T-helper 17 cell (primary cell): ENCODE results near the gene PPP2R2D. TPM values are rescaled to one million over a fixed set of nuclear protein-coding genes. Genes with fewer than 3 reads are reported as not detected.
A peak's percentile ranks its signal among the peaks of the same experiment; 100 is the strongest.

Experiments
- ATAC-seq: fragments of 150-1000 bp; cut with Tn5 transposase; 2 replicates; pipeline ENCODE4 v1.10.0; 2021; ENCODE audit warnings: mild to moderate bottlenecking, moderate library complexity
- DNase-seq, 3 donors: peaks; one replicate each; pipeline versions ENCODE4 v3.0.0 to v3.0.0-alpha.2; 2020 to 2021
- H3K9me3 ChIP-seq: one replicate; pipeline ENCODE4 v1.7.0; 2013; ENCODE audit warnings: low read length, mild to moderate bottlenecking; ENCODE audit not compliant: control insufficient read depth, poor library complexity, severe bottlenecking
- H3K27ac Mint-ChIP-seq: one replicate; pipeline ENCODE4 v1.8.0; 2022; ENCODE audit warnings: mild to moderate bottlenecking, moderate library complexity, mixed read lengths
- H3K27me3 Mint-ChIP-seq: one replicate; pipeline ENCODE4 v1.8.0; 2022; ENCODE audit warnings: mixed read lengths
- H3K36me3 Mint-ChIP-seq: one replicate; pipeline ENCODE4 v1.8.0; 2022; ENCODE audit warnings: low read depth, mixed read lengths
- H3K4me1 Mint-ChIP-seq: one replicate; pipeline ENCODE4 v1.8.0; 2022; ENCODE audit warnings: mild to moderate bottlenecking, mixed read lengths
- H3K4me3 Mint-ChIP-seq: one replicate; pipeline ENCODE4 v1.8.0; 2022; ENCODE audit warnings: mild to moderate bottlenecking, moderate library complexity, mixed read lengths
- total RNA-seq, 4 donors: library from RNA in 2 of 4; stranded (reverse) in 2 of 4; gene quantifications; one replicate each; pipeline ENCODE4 v1.2.3 and lab custom pipeline; 2022 to 2026

PPP2R2D gene
- total RNA-seq, 2 donors from 2014 or later = 34.5 to 36.6 TPM

DNA sequence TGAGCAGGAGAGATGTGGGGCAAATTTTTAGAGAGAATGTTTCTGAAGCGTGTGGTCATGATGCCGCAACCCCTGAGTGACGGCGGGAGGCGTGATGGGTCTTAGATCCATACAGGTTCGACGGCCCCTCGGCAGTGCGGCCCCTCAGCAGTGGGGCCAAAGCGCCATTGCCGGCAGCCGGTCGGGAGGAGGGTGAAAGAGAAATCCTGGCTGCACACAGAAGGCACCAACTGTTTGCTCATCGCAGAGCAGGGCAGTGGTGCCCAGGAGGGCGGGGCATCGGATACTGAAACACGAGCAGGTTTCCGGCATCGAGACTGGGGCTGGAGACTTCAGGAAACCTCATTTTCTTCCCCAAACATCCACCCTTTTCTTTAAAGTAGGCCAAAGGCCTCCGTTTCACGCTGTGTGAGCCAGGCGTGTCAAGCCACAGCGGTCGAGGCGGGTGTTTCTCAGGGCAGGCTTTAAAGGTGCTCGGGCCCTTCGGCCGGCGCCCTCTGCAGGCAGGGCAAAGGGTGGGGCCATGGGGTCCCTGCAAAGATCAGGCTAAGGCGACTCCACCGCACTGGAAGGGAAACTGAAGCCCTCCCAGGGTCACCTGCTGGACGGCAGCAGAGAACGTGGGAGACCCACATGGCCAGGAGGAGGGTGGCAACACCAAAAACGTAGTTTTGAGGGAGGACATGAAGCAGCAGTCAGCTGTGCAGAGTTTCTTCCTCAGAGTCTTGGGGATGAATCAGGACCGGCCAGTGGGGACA is 42.0 kb upstream of the PPP2R2D start:
- H3K9me3 ChIP-seq = no peaks in the 10 kb centered on the region
- H3K27ac Mint-ChIP-seq = no peak overlapping the region
- ATAC-seq (no peak), DNase-seq (no peak)
- H3K36me3 Mint-ChIP-seq = no peaks in the 10 kb centered on the region
- H3K4me1 Mint-ChIP-seq = peaks cover 4% of the 10 kb centered on the region
- H3K4me3 Mint-ChIP-seq = no peak overlapping the region
- peaks cover 39% of the 10 kb centered on the region for H3K27me3 Mint-ChIP-seq

DNA sequence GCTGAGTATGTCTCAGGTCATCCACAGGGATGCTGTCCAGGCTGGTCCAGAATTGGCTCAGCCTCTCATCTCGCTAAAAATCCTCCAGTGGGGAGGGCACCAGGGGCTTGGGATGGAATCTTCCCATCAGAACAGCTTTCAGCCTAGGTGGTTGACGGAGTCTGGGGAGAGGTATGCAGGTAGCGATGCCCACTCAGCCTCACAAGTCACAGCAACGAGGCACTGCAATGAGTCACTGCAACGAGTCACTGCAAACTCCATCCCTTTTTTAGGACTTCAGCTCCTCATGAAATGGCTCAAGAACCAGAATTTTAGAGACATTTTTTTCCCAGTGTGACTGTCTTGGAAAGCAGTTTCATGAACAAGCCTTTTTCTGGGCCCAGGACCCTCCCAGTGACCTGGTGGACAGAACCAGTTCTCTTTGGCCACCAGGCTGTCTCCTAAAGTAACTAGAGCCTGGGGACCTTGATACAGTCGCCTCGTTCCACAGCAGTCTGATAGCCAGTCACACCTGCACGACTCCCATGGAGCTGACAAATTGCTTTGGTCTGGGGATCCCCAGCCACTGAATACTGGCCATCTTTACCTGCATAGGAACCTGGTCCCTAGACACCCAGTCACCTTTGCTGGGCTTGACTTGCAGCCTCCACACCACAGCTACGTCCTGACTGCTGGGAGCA is 41.3 kb upstream of the PPP2R2D start:
- H3K36me3 Mint-ChIP-seq = no peaks in the 10 kb centered on the region
- ATAC-seq (no peak), DNase-seq (no peak)
- H3K4me3 Mint-ChIP-seq = no peak overlapping the region
- H3K27me3 Mint-ChIP-seq = peaks cover 39% of the 10 kb centered on the region
- no peak overlapping the region for H3K27ac Mint-ChIP-seq
- H3K4me1 Mint-ChIP-seq = peaks cover 4% of the 10 kb centered on the region
- no peaks in the 10 kb centered on the region for H3K9me3 ChIP-seq

DNA sequence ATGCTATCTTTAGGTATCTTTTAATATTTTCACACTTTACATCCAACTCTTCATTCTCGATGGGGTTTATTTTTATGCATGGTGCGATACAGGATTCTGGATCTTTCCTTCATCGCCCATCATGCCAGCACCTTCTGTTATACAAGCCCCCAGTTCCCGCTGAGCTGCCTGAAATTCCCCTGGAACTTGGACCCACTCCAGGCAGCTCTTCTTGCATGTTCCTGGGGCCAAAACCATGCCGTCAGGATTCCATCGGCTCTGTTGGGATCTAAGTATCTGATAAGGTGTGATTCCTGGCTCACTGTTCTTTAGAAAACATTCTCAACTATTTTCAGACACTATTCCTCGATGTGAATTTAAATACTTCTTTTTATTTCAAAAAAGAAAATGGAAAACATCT is 40.5 kb upstream of the PPP2R2D start:
- H3K4me3 Mint-ChIP-seq = no peak overlapping the region

DNA sequence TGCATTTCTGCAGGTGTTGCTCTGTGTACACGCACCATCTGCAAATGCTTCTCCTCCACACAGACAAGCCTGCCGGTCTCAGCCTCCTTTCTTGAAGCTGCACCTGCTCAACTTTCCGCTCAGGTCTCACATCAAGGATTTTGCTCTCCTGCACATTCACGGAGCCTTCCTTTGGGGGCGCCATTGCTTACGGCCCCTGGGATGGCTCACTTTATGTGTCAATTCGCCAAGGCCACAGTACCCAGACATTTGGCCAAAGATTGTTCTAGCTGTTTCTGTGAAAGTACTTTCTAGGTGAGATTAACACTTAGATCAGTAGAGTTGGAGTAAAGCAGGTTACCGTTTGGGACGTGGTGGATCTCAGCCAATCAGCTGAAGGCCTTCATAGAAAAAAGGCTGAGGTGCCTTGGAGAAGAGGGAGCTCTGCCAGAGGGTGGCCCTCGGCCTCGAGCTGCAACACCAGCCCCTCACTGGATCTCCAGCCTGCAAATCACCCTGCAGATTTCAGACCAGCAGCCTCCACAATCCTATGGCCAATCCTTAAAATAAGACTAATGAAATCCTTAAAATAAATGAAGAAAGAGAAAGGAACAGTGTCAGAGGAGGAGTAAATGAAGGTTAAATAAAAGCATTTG is 39.9 kb upstream of the PPP2R2D start:
- Mint-ChIP-seq H3K27me3 (peaks cover 32% of the 10 kb centered on the region), H3K4me1 (peaks cover 4% of the 10 kb centered on the region), H3K27ac (peak overlapping the region; percentile 14), H3K4me3 (no peak overlapping the region), H3K36me3 (no peaks in the 10 kb centered on the region)
- DNase-seq = no peak
- H3K9me3 ChIP-seq = no peaks in the 10 kb centered on the region
- ATAC-seq = no peak

More for the DNA sequence above, 40.5 kb upstream of the PPP2R2D start:
- ATAC-seq (no peak), DNase-seq (no peak)
- Mint-ChIP-seq H3K36me3 (no peaks in the 10 kb centered on the region), H3K27ac (peak overlapping the region; percentile 14), H3K27me3 (peaks cover 34% of the 10 kb centered on the region), H3K4me1 (peaks cover 4% of the 10 kb centered on the region)
- H3K9me3 ChIP-seq = no peaks in the 10 kb centered on the region

DNA sequence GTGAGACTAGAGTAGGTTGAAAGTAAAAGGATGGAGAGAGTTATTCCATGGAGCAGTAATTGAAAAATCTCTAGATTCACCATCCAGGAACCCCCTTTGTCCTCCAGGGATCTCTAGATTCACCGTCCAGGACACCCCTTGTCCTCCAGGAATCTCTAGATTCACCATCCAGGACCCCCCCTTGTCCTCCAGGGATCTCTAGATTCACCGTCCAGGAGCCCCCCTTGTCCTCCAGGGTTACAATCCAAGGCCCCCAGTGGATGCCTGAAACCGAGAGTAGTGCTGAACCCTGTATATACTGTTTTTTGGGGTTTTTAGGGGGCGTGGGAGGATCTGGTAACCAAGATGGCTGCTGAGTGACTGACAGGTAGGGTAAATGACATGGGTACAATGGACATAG is 38.3 kb upstream of the PPP2R2D start:
- H3K9me3 ChIP-seq = no peaks in the 10 kb centered on the region
- peak; percentile 51 for ATAC-seq
- no peak for DNase-seq
- Mint-ChIP-seq H3K36me3 (no peaks in the 10 kb centered on the region), H3K4me1 (peaks cover 4% of the 10 kb centered on the region), H3K27me3 (peaks cover 44% of the 10 kb centered on the region), H3K27ac (no peak overlapping the region), H3K4me3 (no peak overlapping the region)

DNA sequence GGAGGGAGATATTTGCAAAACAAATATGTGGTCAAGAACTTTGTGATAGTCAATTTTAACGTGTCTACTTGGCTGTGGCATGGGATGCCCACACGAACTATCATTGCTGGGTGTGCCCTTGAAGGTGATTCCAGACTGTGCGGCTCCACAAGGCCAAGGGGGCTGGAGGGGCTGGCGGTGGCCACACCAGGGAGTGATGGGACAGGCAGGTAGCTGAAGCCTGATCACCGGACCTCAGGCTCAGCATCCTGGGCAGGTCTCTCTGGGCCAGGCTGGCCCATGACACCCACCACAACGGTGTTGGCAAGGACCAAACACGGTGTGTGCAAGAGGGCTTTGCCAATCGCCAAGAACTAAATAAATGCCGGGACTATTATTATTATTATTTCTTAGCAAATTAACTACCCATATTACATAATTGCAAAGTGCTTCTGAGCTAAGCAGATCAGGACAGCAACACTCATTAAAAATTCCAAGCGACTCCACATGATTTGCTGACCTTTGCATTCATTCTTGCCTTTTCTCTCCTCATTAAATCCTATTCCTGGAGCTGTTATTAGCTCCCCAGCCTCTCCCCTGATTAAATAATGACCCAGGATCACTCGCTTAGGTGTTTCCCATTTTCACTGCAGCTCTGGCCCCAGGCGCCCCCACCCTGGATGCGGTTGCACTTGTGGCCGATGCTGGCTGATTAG is 35.4 kb upstream of the PPP2R2D start:
- H3K4me1 Mint-ChIP-seq = peaks cover 4% of the 10 kb centered on the region
- H3K27me3 Mint-ChIP-seq = peaks cover 43% of the 10 kb centered on the region
- H3K27ac Mint-ChIP-seq = no peak overlapping the region
- no peaks in the 10 kb centered on the region for H3K9me3 ChIP-seq
- no peaks in the 10 kb centered on the region for H3K36me3 Mint-ChIP-seq
- ATAC-seq = no peak
- no peak overlapping the region for H3K4me3 Mint-ChIP-seq
- DNase-seq = no peak

DNA sequence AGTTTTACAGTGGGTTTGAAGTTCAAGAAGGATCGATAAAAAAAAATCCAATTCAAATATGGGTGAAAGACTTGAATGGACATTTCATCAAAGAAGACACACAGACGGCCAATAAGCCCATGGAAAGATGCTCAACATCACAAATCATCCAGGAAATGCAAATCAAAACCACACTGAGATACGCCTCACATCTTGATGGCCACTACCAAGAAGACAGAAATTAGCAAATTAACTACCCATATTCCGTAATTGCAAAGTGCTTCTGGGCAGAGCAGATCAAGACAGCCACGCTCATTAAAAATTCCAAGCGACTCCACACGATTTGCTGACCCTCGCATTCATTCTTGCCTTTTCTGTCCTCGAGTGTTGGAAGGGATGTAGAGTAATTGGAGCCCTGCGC is 34.1 kb upstream of the PPP2R2D start:
- H3K9me3 ChIP-seq = no peaks in the 10 kb centered on the region
- Mint-ChIP-seq H3K36me3 (no peaks in the 10 kb centered on the region), H3K27me3 (peaks cover 40% of the 10 kb centered on the region), H3K4me1 (peaks cover 4% of the 10 kb centered on the region), H3K27ac (no peak overlapping the region), H3K4me3 (no peak overlapping the region)
- DNase-seq (no peak), ATAC-seq (no peak)

DNA sequence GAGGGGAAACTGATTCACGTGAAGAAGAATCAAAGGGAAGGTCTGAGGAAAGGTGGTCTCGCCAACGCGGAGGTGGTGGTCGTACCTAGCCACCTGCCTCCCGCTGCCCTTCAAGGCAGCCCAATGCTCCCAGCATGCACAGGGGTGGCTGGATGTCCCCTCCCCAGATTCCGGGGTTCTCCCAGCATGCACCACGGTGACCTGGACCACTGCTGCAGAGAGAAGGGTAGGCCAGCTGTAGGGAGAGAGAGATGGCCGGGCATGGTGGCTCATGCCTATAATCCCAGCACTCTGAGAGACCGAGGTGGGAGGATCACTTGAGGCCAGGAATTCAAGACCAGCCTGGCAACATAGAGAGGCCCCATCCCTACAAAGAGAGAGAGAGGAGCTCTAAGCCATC is 32.4 kb upstream of the PPP2R2D start:
- Mint-ChIP-seq H3K36me3 (no peaks in the 10 kb centered on the region), H3K27me3 (peaks cover 30% of the 10 kb centered on the region), H3K4me1 (no peaks in the 10 kb centered on the region), H3K27ac (no peak overlapping the region), H3K4me3 (no peak overlapping the region)
- no peaks in the 10 kb centered on the region for H3K9me3 ChIP-seq
- DNase-seq (no peak), ATAC-seq (no peak)

DNA sequence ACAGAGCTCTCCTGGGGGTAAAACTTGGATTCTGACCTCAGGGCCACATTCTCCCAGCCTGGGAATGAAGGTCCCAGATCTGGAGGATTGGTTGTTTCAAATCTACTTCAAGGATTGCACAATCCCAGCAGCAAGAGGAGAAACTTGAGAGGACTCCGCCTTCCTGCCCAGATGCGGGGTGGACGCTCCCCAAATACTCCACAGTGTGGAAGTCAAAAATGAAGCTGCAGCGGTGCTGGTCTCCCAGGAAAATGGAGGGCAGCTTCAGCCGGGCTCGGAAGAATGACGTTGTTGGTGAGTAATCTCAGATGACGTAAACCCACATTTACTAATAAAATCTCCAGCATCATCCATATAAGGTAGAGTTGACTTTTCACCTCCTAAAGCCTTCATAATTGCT is 31.5 kb upstream of the PPP2R2D start:
- H3K27me3 Mint-ChIP-seq = peaks cover 39% of the 10 kb centered on the region
- ATAC-seq (no peak), DNase-seq (no peak)
- H3K27ac Mint-ChIP-seq = no peak overlapping the region
- H3K9me3 ChIP-seq = no peaks in the 10 kb centered on the region
- H3K4me1 Mint-ChIP-seq = no peaks in the 10 kb centered on the region
- no peak overlapping the region for H3K4me3 Mint-ChIP-seq
- no peaks in the 10 kb centered on the region for H3K36me3 Mint-ChIP-seq

DNA sequence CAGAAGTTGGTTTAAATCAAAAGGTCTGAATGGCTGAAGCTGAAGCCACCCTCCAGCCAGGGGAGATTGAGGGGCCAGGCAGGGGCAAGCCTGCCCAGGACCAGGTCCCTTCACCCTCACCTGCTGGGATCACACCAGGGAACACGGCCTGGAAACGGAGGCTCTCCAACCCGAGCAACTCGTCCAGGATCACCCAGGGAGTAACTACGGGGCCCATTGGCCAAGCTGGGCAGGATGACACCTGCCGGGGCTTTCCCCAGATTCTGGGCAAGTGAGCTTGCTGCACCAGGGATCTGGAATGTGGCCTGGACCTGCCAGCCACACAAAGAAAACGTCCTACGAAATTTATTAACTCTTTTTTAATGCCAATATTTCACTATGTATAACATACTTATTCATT is 30.4 kb upstream of the PPP2R2D start:
- no peaks in the 10 kb centered on the region for H3K36me3 Mint-ChIP-seq
- no peaks in the 10 kb centered on the region for H3K9me3 ChIP-seq
- H3K27ac Mint-ChIP-seq = no peak overlapping the region
- DNase-seq = no peak
- H3K27me3 Mint-ChIP-seq = peaks cover 45% of the 10 kb centered on the region
- H3K4me1 Mint-ChIP-seq = peaks cover 3% of the 10 kb centered on the region
- no peak overlapping the region for H3K4me3 Mint-ChIP-seq
- no peak for ATAC-seq

DNA sequence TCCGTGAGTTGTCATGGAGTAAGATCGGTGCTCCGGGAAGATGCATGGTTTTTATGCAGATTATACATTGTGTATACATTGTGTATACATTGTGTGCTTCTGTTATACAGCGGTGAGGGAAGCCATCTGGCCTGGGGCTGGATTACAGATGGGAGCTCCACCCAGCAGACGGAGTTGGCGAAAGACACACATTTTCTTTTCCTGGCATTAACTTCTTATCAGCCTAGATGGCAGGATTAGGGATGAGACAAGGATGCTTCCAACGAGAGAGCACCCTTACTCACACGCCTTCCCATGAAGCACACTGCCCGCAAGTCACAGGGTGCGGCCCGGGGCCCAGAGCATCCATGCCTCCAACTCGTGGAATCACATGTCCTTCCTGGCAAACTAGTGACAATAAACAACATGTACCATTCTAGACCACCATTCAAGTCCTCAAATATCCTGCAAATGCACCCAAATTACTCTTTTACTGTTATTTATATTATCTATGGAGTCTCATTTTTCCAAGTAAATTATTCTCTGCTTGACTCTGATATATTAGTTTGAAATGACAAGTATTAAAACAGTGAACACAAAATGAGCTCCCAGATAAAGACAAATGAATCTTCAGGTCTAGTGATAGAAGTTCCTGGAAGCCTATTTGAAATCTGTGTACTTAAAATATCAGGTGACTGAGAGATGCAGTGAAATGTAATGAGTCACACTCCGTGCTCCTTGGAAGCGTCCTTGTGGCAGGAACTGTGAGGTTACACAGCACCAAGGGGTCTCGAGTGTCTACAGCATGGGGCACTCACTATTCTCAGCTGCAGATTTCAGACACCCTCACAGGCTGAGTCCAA is 29.8 kb upstream of the PPP2R2D start:
- Mint-ChIP-seq H3K4me3 (no peak overlapping the region), H3K36me3 (no peaks in the 10 kb centered on the region), H3K27me3 (peaks cover 43% of the 10 kb centered on the region), H3K4me1 (peaks cover 3% of the 10 kb centered on the region), H3K27ac (no peak overlapping the region)
- ATAC-seq = no peak
- DNase-seq = no peak
- H3K9me3 ChIP-seq = no peaks in the 10 kb centered on the region

DNA sequence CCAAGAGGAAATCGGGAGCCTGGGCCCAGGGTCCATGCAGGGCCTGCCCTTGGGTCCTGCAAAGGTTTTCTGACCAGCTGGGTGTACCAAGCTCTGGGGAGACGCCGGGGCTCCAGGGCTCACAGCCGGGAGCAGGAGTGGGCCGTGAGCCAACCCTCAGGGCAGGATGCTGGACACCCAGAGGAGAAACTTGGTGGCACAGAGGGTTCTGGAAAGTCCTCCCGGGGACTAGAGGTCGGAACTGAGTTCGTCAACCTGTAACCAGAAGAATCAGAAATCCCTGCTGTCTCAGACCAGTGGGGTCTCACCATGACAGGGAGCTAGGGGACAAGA is 29.2 kb upstream of the PPP2R2D start:
- no peaks in the 10 kb centered on the region for H3K9me3 ChIP-seq
- no peak overlapping the region for H3K4me3 Mint-ChIP-seq
- H3K27ac Mint-ChIP-seq = no peak overlapping the region
- H3K27me3 Mint-ChIP-seq = peaks cover 43% of the 10 kb centered on the region
- no peaks in the 10 kb centered on the region for H3K36me3 Mint-ChIP-seq
- DNase-seq (no peak), ATAC-seq (no peak)
- H3K4me1 Mint-ChIP-seq = peaks cover 3% of the 10 kb centered on the region
